Thyroid gland (tissue), 4 donors: ENCODE data around the gene BRSK2. TPM values are rescaled to one million over a fixed set of nuclear protein-coding genes. Genes with fewer than 3 reads are reported as not detected.
A peak's percentile ranks its signal among the peaks of the same experiment; 100 is the strongest.

ENCODE experiments used
- DNase-seq, 2 donors: peaks; one replicate each; pipeline ENCODE4 v3.0.0-alpha.2; 2019
- H3K27ac ChIP-seq, 3 donors: fragments of 200-600 bp; sonication (generic); 1 replicate in 2 of 3; 2 replicates in 1 of 3; pipeline ENCODE4 v1.5.1; 2016 to 2019; ENCODE audit warnings: mild to moderate bottlenecking in 1 of 3, moderate library complexity in 1 of 3
- H3K27me3 ChIP-seq: fragments of 200-600 bp; sonication (generic); one replicate; pipeline ENCODE4 v1.5.1; 2019
- H3K36me3 ChIP-seq, 2 donors: fragments of 200-600 bp; sonication (generic); one replicate each; pipeline ENCODE4 v1.5.1; 2016 to 2019
- H3K4me1 ChIP-seq, 2 donors: fragments of 200-600 bp; sonication (generic); one replicate each; pipeline ENCODE4 v1.5.1; 2017 to 2019
- H3K4me3 ChIP-seq, 3 donors: fragments of 200-600 bp; sonication (generic); replicated peaks in 1 of 3; 1 replicate in 2 of 3; 2 replicates in 1 of 3; pipeline ENCODE4 v1.5.1; 2016; ENCODE audit warnings: mild to moderate bottlenecking in 1 of 3
- H3K9me3 ChIP-seq: fragments of 200-600 bp; sonication (generic); one replicate; pipeline ENCODE4 v1.5.1; 2017
- CTCF ChIP-seq, 6 experiments: fragments of 200-600 bp in 3 of 6; fragments of 450-650 bp in 3 of 6; sonication (generic) in 3 of 6; IDR thresholded peaks; one replicate each; pipeline ENCODE4 v1.5.1; 2016 to 2019; ENCODE audit warnings: antibody characterized with exemption in 6 of 6, mild to moderate bottlenecking in 2 of 6, inconsistent platforms in 1 of 6, moderate library complexity in 1 of 6
- POLR2A ChIP-seq, 2 donors: fragments of 450-650 bp; IDR thresholded peaks; one replicate each; pipeline ENCODE4 v1.6.1; 2017; ENCODE audit warnings: antibody characterized with exemption in 2 of 2, mild to moderate bottlenecking in 2 of 2, moderate library complexity in 1 of 2
- WGBS, 2 donors: methylation state at CpG; one replicate each; pipeline ENCODE4 v1.1.5; 2017; 5-methylcytosine and 5-hydroxymethylcytosine counted together
- intact Hi-C: fragments of 100-400 bp; cut with DNase I; formaldehyde crosslinking; loops from one replicate; pipeline ENCODE4 v1.15.1; 2023
- total RNA-seq, 4 donors: library from RNA; depleted of rRNA; stranded (reverse); fragments of >200 nt; gene quantifications; one replicate each; pipeline ENCODE4 v1.2.3, GENCODE V29; 2016

BRSK2 gene
- total RNA-seq, 4 donors from 2014 or later, result 0.34 to 2.2 (median 0.81) TPM

- 83 to 87% methylated on average over 13 of the region's 13 CpGs for whole genome bisulfite sequencing, 2 donors
- no peak overlapping the region for H3K27ac ChIP-seq
- peaks cover 31 to 53% of the 10 kb centered on the region in 2 donors for H3K4me1 ChIP-seq
- no peak overlapping the region for H3K4me3 ChIP-seq
- peaks cover 24 to 27% of the 10 kb centered on the region in 2 donors for H3K36me3 ChIP-seq
- H3K27me3 ChIP-seq, result no peaks in the 10 kb centered on the region
- TF ChIP-seq POLR2A (IDR thresholded peaks at IDR 0.05), result no peak
- no peak for TF ChIP-seq CTCF (IDR thresholded peaks at IDR 0.05)
- intact Hi-C loops, result loop anchor here (5.0 kb wide), 1 partner anchor 37 kb away; no protein-coding TSS in a partner anchor
- DNase-seq, result no peak
- H3K9me3 ChIP-seq, result no peaks in the 10 kb centered on the region
Observed at GRCh38 chr11:1480191-1480554, 90.4 kb downstream of the BRSK2 start.

DNA sequence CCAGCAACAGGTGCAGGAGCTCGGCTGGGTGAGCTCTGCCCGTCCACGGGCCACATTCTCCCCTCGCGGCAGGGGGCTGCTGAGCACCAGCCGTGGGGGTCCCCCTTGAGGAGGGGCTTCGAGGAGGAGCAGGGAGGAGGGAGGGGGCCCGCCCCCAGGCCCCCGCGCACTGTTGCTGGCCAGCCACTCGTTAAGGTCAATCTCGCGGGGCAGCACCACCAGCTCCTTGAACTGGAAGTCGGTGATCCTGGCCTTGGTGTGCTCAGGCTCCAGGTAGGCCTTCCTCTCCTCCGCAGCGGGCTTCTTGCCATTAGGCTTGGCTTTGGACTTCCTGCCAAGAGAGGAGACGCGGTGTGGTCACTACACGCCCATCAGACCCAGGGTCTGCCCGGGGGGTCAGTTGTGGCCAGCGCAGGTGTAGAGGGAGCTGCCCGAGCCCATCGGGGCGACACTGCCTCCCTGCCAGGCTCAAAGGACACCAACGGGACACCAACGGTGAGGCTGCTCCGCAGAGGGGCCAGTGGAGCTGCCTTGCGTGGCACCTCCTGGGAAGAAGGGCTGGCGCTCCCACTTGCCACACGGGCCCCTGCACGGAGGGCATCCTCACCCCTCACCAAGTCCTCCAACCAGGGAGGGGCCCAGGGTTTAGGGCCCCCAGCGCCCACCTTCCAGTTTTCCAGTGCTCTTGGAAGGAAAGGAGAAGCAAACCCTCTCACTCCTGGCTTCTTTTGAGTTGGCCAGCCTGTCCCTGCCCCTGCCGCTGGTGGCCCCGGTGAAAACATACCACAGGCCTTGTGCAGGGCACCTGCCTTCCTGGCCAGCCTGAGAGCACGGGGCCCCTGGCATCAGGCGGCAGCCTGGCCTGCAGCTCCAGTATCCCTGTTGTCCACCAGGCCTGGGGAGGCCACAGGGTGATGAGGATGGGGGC is 91.1 kb downstream of the BRSK2 start:
- DNase-seq, result no peak
- TF ChIP-seq CTCF (IDR thresholded peaks at IDR 0.05) (no peak), POLR2A (IDR thresholded peaks at IDR 0.05) (no peak)
- intact Hi-C loops, result loop anchor here (5.0 kb wide), 1 partner anchor 36 kb away; no protein-coding TSS in a partner anchor
- Histone ChIP-seq H3K27me3 (no peaks in the 10 kb centered on the region), H3K27ac (peak overlapping the region in 2 of 3 donors; percentile 28 to 55), H3K36me3 (peaks cover 18 to 20% of the 10 kb centered on the region in 2 donors), H3K9me3 (no peaks in the 10 kb centered on the region), H3K4me3 (no peak overlapping the region), H3K4me1 (peaks cover 38 to 60% of the 10 kb centered on the region in 2 donors)
- 87 to 88% methylated on average over 11 to 12 of the region's 36 CpGs for WGBS, 2 donors

DNA sequence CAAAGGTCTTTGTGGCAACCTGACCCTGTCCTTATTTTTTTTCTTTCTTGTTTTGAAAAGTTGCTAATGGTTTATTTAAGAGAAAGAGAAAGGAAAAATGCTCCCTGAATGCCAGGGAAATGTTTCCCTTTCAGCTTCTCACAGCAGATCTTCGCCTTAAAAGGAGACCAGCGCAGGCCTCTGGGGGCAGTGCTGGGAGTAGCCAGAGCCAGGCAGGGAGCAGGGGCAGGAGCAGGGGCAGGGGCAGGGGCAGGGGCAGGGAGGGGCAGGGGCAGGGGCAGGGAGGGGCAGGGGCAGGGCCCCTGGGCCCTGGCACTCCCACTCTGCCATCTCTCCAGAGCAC is 91.7 kb downstream of the BRSK2 start:
- WGBS, 2 donors, result 83 to 97% methylated on average over 2 of the region's 2 CpGs
- H3K4me1 ChIP-seq, result peaks cover 44 to 66% of the 10 kb centered on the region in 2 donors
- peaks cover 12 to 19% of the 10 kb centered on the region in 2 donors for H3K36me3 ChIP-seq
- intact Hi-C loops, result loop anchor here (5.0 kb wide), 1 partner anchor 36 kb away; no protein-coding TSS in a partner anchor
- H3K27ac ChIP-seq, result peak overlapping the region in 2 of 3 donors; percentile 40 to 55
- no peak overlapping the region for H3K4me3 ChIP-seq
- H3K27me3 ChIP-seq, result no peaks in the 10 kb centered on the region
- no peak for DNase-seq
- TF ChIP-seq POLR2A (IDR thresholded peaks at IDR 0.05) (no peak), CTCF (IDR thresholded peaks at IDR 0.05) (no peak)
- H3K9me3 ChIP-seq, result no peaks in the 10 kb centered on the region

DNA sequence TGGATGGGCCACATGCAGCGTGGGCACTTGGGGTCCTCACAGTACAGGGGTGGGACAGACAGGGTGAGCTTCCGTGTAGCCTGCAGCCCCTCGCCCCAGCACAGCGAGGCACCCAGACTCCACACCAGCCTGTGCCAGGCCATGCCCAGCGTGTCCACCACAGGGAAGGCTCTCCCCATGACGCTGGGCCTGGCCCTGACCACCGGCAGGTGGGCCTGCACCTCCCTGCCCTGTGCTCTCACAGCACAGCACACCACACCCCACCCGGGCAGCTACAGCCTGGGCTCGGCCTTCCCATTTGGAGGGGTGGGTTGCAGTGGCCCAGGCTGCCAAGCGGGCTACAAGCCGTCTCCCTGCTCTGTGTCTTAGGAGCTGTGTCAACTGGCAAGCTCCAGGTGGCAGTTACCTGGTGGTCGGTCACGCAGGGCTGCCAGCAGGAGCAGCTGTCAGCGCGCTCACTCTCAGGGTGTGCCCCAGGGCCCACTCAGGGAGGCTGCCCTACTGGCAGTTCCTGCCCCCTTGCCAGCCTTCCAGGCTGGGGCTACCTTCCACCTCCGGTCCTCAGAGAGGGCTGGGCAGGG is 92.2 kb downstream of the BRSK2 start:
- TF ChIP-seq POLR2A (IDR thresholded peaks at IDR 0.05) (no peak), CTCF (IDR thresholded peaks at IDR 0.05) (no peak)
- Histone ChIP-seq H3K4me3 (no peak overlapping the region), H3K4me1 (peaks cover 49 to 71% of the 10 kb centered on the region in 2 donors), H3K36me3 (peaks cover 7 to 19% of the 10 kb centered on the region in 2 donors), H3K27me3 (no peaks in the 10 kb centered on the region), H3K27ac (peak overlapping the region in 2 of 3 donors; percentile 40 to 55), H3K9me3 (no peaks in the 10 kb centered on the region)
- peak; percentile 62 to 67 for DNase-seq
- WGBS, 2 donors, result 69 to 85% methylated on average over 3 to 5 of the region's 16 CpGs
- intact Hi-C loops, result loop anchor here (5.0 kb wide), 1 partner anchor 35 kb away; no protein-coding TSS in a partner anchor
